ENCODE results near the gene UBE3A. TPM values are rescaled to one million over a fixed set of nuclear protein-coding genes. Genes with fewer than 3 reads are reported as not detected.

UBE3A gene
- total and polyA plus RNA-seq, 9 of the 15 experiments (the other 6 are each of a cell fraction or from before 2014, with no cell fraction given) = 29.3 to 103 (median 60.2) TPM

GRCh38 chr15:25402342-25402741 lies 36.5 kb downstream of the UBE3A start:
- no peak overlapping the region for H3K4me2 ChIP-seq (ENCODE audit: insufficient read depth, low read length)
- no peaks in the 10 kb centered on the region for H3K27me3 ChIP-seq (ENCODE audit: control insufficient read depth in 2 of 2, insufficient read depth in 2 of 2, low read length in 2 of 2)
- H3K79me2 ChIP-seq (ENCODE audit: control insufficient read depth, insufficient read depth, low read length) = peaks cover 65% of the 10 kb centered on the region
- no peaks in the 10 kb centered on the region for H3K9me1 ChIP-seq (ENCODE audit: control insufficient read depth, insufficient read depth, low read length)
- POLR2A ChIA-PET = no interaction called here
- DNase-seq (ENCODE audit: extremely low read depth in 1 of 4, low spot score in 3 of 4) = no peak
- no peak overlapping the region for H3K4me3 ChIP-seq
- 96% methylated on average over 2 of the region's 2 CpGs for WGBS (ENCODE audit: insufficient coverage, low coverage, missing lambda C conversion rate)
- H3K9me3 ChIP-seq (replicated peaks; ENCODE audit: control insufficient read depth, insufficient read depth, low read depth, low read length) = no peaks in the 10 kb centered on the region
- CTCF ChIA-PET (ENCODE audit: low intra/inter-chr PET ratio) = no interaction called here
- TF ChIP-seq ZNF217 (CRISPR knock-in tag; IDR thresholded peaks at IDR 0.05) (no peak), MEF2D (tag; conservative IDR thresholded peaks at IDR 0.05; ENCODE audit: low read depth) (no peak), ESRRB (CRISPR knock-in tag; IDR thresholded peaks at IDR 0.05; ENCODE audit: borderline replicate concordance) (no peak), MXD1 (CRISPR knock-in tag; IDR thresholded peaks at IDR 0.05; ENCODE audit: borderline replicate concordance, poor library complexity, severe bottlenecking) (no peak), RBM15 (IDR thresholded peaks at IDR 0.05; ENCODE audit: insufficient read depth, low read length) (no peak), NR4A1 (CRISPR knock-in tag; IDR thresholded peaks at IDR 0.05) (no peak), NR4A1 (tag; IDR thresholded peaks at IDR 0.05) (no peak), ZNF699 (CRISPR knock-in tag; IDR thresholded peaks at IDR 0.05; ENCODE audit: insufficient replicate concordance) (no peak), NR2C1 (IDR thresholded peaks at IDR 0.05) (no peak), NR2C1 (tag; IDR thresholded peaks at IDR 0.05) (no peak)
- H3K36me3 ChIP-seq (ENCODE audit: control insufficient read depth, insufficient read depth, low read length) = peaks cover 61% of the 10 kb centered on the region
- no peaks in the 10 kb centered on the region; a peak in 1 of 5 replicates for H3K4me1 ChIP-seq (replicated peaks in 1 of 2; ENCODE audit: control insufficient read depth in 2 of 2, insufficient read depth in 2 of 2, low read length in 2 of 2)
- intact Hi-C loops (cut with micrococcal nuclease) = no loop called here
- no peak for ATAC-seq
- in situ Hi-C loops (cut with MboI) = no loop called here
- FAIRE-seq = no peak
- H4K20me1 ChIP-seq (replicated peaks; ENCODE audit: control insufficient read depth, insufficient read depth, low read length) = no peaks in the 10 kb centered on the region; the same call in 1 of the 2 replicates
- H2AFZ ChIP-seq (ENCODE audit: low read depth, low read length) = no peak overlapping the region
- BruUV-seq (replicated peaks) = no TSS peak
- no peak overlapping the region for H3K27ac ChIP-seq (ENCODE audit: extremely low read depth, low read depth, low read length)
- no peak overlapping the region for H3K9ac ChIP-seq (ENCODE audit: insufficient read depth in 1 of 2, low read depth in 2 of 2, low read length in 2 of 2)
